HL-60 (cell line): ENCODE data around the gene APOA4.

Source experiments
- DNase-seq, 2 experiments: peaks; one replicate each; pipeline ENCODE4 v3.0.0-alpha.2; 2010 to 2020; ENCODE audit warnings: low read depth in 1 of 2, low spot score in 1 of 2
- H3K27ac ChIP-seq: fragments of 250-450 bp; sonication (Bioruptor Pico); replicated peaks from 2 replicates; pipeline ENCODE4 v1.5.1; 2020; ENCODE audit warnings: mild to moderate bottlenecking, moderate library complexity
- H3K27me3 ChIP-seq: fragments of 250-450 bp; sonication (Bioruptor Pico); 2 replicates; pipeline ENCODE4 v1.5.1; 2021; ENCODE audit warnings: mild to moderate bottlenecking, moderate library complexity; ENCODE audit not compliant: insufficient read depth, poor library complexity, severe bottlenecking
- H3K4me3 ChIP-seq: replicated peaks from 2 replicates; pipeline ENCODE4 v1.5.1; 2011; ENCODE audit warnings: mild to moderate bottlenecking, control low read depth, low read length; ENCODE audit not compliant: insufficient read depth
- CTCF ChIP-seq: IDR thresholded peaks from one replicate; pipeline ENCODE4 v1.5.1; 2011; ENCODE audit warnings: low read length, control low read depth, inconsistent platforms; ENCODE audit not compliant: insufficient read depth
- GABPA ChIP-seq: IDR thresholded peaks from 2 replicates; pipeline ENCODE4 v1.6.1; 2012; ENCODE audit warnings: low read depth
- POLR2AphosphoS5 ChIP-seq: IDR thresholded peaks from 2 replicates; pipeline ENCODE4 v1.6.1; 2012; ENCODE audit warnings: low read depth
- REST ChIP-seq: IDR thresholded peaks from 2 replicates; pipeline ENCODE4 v1.6.1; 2012; ENCODE audit warnings: low read depth; ENCODE audit not compliant: insufficient replicate concordance
- SPI1 ChIP-seq: IDR thresholded peaks from 2 replicates; pipeline ENCODE4 v1.6.1; 2012; ENCODE audit warnings: low read depth, mild to moderate bottlenecking, borderline replicate concordance

Gene APOA4

GRCh38 chr11:116796548-116796947, 26.6 kb downstream of the APOA4 start:
- Histone ChIP-seq H3K27me3 (no peaks in the 10 kb centered on the region), H3K27ac (no peak overlapping the region), H3K4me3 (no peak overlapping the region)
- TF ChIP-seq GABPA (no peak), REST (no peak), POLR2AphosphoS5 (no peak), SPI1 (no peak), CTCF (no peak)
- DNase-seq = no peak

DNA sequence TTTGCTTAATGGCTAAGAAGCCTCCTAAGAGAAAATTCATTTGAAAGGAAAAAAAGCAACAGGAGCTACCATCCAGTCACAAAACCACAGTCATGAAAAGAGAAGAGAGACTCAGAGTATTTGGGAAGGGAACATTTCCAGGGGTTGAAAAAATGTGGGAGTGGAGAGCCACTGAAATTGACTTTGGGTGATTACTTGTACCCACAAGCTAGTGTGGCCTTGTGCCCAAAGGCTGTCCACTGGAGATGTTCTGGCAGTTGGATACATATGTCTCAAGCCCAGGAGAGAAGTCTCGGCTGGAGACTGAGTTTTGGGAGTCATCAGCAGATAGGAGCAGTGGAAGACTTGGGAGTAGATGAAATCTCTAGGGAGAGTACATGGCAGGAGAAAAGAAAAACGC, 28.3 kb downstream of the APOA4 start:
- TF ChIP-seq SPI1 (no peak), POLR2AphosphoS5 (no peak), CTCF (no peak), GABPA (no peak), REST (no peak)
- H3K27ac ChIP-seq = no peak overlapping the region

DNA sequence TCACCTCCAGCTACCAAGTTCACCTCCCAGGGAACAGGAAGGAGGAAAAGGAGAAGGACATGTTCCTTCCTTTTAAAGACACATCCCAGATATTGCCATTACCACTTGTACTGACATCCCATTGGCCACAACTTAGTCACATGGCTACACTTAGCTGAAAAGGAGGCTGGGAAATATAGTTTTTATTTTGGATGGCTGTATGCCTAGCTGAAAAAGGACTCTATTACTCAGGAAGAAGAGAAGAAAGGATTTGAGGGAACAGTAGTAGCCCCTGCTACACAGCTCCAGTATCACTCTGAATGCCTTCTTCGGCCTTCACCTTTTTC, 29.4 kb downstream of the APOA4 start:
- Histone ChIP-seq H3K27me3 (no peaks in the 10 kb centered on the region), H3K4me3 (no peak overlapping the region), H3K27ac (no peak overlapping the region)
- DNase-seq = no peak
- TF ChIP-seq CTCF (no peak), POLR2AphosphoS5 (no peak)

More for the DNA sequence above, 28.3 kb downstream of the APOA4 start:
- Histone ChIP-seq H3K4me3 (no peak overlapping the region), H3K27me3 (no peaks in the 10 kb centered on the region)
- DNase-seq = no peak

GRCh38 chr11:116792869-116793771, 30.0 kb downstream of the APOA4 start:
- Histone ChIP-seq H3K27ac (no peak overlapping the region), H3K4me3 (no peak overlapping the region), H3K27me3 (no peaks in the 10 kb centered on the region)
- no peak for TF ChIP-seq CTCF
- TF ChIP-seq GABPA = no peak
- no peak for DNase-seq
